Cardiac muscle cell (in vitro differentiated cells and primary cell): Measurements from ENCODE around the gene KLHL7. TPM values are rescaled to one million over a fixed set of nuclear protein-coding genes. Genes with fewer than 3 reads are reported as not detected.

Experiments used
- DNase-seq, 2 donors: peaks; one replicate each; pipeline versions ENCODE4 v3.0.0 to v3.0.0-alpha.2; 2010 to 2017; ENCODE audit warnings: low read depth in 1 of 2, low spot score in 1 of 2
- H3K27ac ChIP-seq: fragments of 200-600 bp; sonication (generic); 2 replicates; pipeline ENCODE4 v1.5.1; 2016
- H3K27me3 ChIP-seq: fragments of 200-600 bp; sonication (generic); 2 replicates; pipeline ENCODE4 v1.6.0; 2016; ENCODE audit warnings: control low read depth
- H3K36me3 ChIP-seq: fragments of 200-600 bp; sonication (generic); 2 replicates; pipeline ENCODE4 v1.5.1; 2016; ENCODE audit warnings: control low read depth
- H3K4me1 ChIP-seq: fragments of 200-600 bp; sonication (generic); 2 replicates; pipeline ENCODE4 v1.8.1; 2017; ENCODE audit warnings: low read depth, mild to moderate bottlenecking, mixed run types
- H3K4me3 ChIP-seq: fragments of 200-600 bp; sonication (generic); 2 replicates; pipeline ENCODE4 v1.5.1; 2016; ENCODE audit warnings: mild to moderate bottlenecking
- H3K9me3 ChIP-seq: fragments of 200-600 bp; sonication (generic); 2 replicates; pipeline ENCODE4 v1.5.1; 2017; ENCODE audit warnings: low read depth, mild to moderate bottlenecking, control low read depth
- polyA plus RNA-seq: library from polyadenylated mRNA; unstranded; fragments of >200 nt; fragmentation: Nextera tagmentation; extraction: Ambion mirVana; gene quantifications from 2 replicates; pipeline ENCODE4 v1.2.1, GENCODE V29; 2016
- total RNA-seq: library from RNA; depleted of rRNA; stranded (reverse); fragments of >200 nt; gene quantifications from 2 replicates; pipeline ENCODE4 v1.2.3, GENCODE V29; 2016
- TF ChIP-seq, protein P1 (sequence below): IDR thresholded peaks from 2 replicates; pipeline ENCODE4 v1.5.1; 2012; ENCODE audit warnings: low read depth, mild to moderate bottlenecking, low read length

The KLHL7 gene
- 31.6 and 47.1 TPM in 2 replicates for total RNA-seq
- polyA plus RNA-seq, result 33.4 and 46.1 TPM in 2 replicates

- DNase-seq, result peak; percentile 94 to 98
- H3K27me3 ChIP-seq, result no peaks in the 10 kb centered on the region
- H3K4me1 ChIP-seq, result peaks cover 6% of the 10 kb centered on the region
- H3K4me3 ChIP-seq, result peak within 1 kb of the TSS; percentile 90
- no peaks in the 10 kb centered on the region for H3K36me3 ChIP-seq
- H3K9me3 ChIP-seq, result no peaks in the 10 kb centered on the region
- H3K27ac ChIP-seq, result peak within 1 kb of the TSS; percentile 94
- TF ChIP-seq, protein P1, sequence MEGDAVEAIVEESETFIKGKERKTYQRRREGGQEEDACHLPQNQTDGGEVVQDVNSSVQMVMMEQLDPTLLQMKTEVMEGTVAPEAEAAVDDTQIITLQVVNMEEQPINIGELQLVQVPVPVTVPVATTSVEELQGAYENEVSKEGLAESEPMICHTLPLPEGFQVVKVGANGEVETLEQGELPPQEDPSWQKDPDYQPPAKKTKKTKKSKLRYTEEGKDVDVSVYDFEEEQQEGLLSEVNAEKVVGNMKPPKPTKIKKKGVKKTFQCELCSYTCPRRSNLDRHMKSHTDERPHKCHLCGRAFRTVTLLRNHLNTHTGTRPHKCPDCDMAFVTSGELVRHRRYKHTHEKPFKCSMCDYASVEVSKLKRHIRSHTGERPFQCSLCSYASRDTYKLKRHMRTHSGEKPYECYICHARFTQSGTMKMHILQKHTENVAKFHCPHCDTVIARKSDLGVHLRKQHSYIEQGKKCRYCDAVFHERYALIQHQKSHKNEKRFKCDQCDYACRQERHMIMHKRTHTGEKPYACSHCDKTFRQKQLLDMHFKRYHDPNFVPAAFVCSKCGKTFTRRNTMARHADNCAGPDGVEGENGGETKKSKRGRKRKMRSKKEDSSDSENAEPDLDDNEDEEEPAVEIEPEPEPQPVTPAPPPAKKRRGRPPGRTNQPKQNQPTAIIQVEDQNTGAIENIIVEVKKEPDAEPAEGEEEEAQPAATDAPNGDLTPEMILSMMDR, result no peak
These were observed at the start of gene KLHL7 for GRCh38 chr7:23105644-23106056. TSS of gene KLHL7 (plus strand) at chr7:23105785. CDS start at chr7:23106027, 242 bp downstream.

DNA sequence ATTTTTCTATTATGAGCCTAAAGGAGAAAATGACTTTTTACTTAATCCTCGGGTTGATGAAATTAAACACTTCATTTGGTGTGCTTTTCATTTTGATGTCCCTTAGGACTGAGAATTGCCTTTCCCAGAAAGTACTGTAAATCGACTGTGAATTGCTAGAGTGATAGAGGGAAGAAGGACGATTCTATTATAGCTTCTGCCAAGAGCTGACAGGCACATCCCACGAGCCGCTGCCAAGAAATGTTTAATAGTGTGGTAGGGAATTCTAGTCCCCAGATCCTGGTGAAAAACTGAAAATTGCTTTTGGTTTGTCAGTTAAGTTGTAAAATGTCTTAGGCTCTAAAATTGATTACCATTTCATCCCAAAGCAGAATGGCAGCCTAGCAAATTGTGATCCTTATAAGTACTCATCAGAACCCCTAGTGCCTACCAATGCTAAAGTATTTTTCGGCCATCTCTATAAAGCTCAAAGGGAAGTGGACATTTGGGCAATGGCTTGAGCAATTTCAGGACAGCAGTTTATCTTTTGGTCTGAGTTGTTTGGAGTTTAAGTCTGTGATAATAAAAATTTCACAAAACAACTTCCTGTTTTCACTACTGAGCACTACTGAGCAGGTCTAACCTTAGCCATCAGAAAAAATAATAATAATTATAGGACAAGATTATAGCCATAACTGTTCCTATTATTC lies 47.0 kb upstream of the KLHL7 start:
- Histone ChIP-seq H3K4me1 (peaks cover 7% of the 10 kb centered on the region), H3K27ac (no peak overlapping the region), H3K27me3 (no peaks in the 10 kb centered on the region), H3K4me3 (no peak overlapping the region), H3K9me3 (no peaks in the 10 kb centered on the region), H3K36me3 (no peaks in the 10 kb centered on the region)
- peak in 1 of 2 donors; percentile 21 for DNase-seq
- TF ChIP-seq, protein P1, result no peak

GRCh38 chr7:23061327-23061726 lies 44.3 kb upstream of the KLHL7 start:
- Histone ChIP-seq H3K4me1 (peaks cover 7% of the 10 kb centered on the region), H3K27me3 (no peaks in the 10 kb centered on the region), H3K9me3 (no peaks in the 10 kb centered on the region), H3K4me3 (no peak overlapping the region), H3K36me3 (no peaks in the 10 kb centered on the region), H3K27ac (no peak overlapping the region)
- DNase-seq, result no peak
- TF ChIP-seq, protein P1, result no peak

GRCh38 chr7:23062452-23062851 lies 43.1 kb upstream of the KLHL7 start:
- TF ChIP-seq, protein P1, result no peak

GRCh38 chr7:23065974-23066373 lies 39.6 kb upstream of the KLHL7 start:
- TF ChIP-seq, protein P1, result no peak
- Histone ChIP-seq H3K36me3 (no peaks in the 10 kb centered on the region), H3K27ac (no peak overlapping the region), H3K9me3 (no peaks in the 10 kb centered on the region), H3K4me1 (no peaks in the 10 kb centered on the region), H3K4me3 (no peak overlapping the region), H3K27me3 (no peaks in the 10 kb centered on the region)
- peak in 1 of 2 donors; percentile 34 for DNase-seq

More at GRCh38 chr7:23062452-23062851, 43.1 kb upstream of the KLHL7 start:
- Histone ChIP-seq H3K4me3 (no peak overlapping the region), H3K27ac (no peak overlapping the region), H3K27me3 (no peaks in the 10 kb centered on the region), H3K36me3 (no peaks in the 10 kb centered on the region), H3K9me3 (no peaks in the 10 kb centered on the region), H3K4me1 (peaks cover 7% of the 10 kb centered on the region)
- DNase-seq, result peak in 1 of 2 donors; percentile 67
